ENCODE data around the gene MORN4.
"Not testable (repeated sequence)": the region's sequence is repeated elsewhere in the genome, so short reads cannot be mapped to it uniquely, and the experiment has no call there.

The MORN4 gene
- total RNA-seq = 0.54 to 0.62 (median 0.60) reads per million in 4 donors

- DNase-seq = peak; percentile 79 to 91 (median 86)
Observed at GRCh38 chr10:97632949-97633884, at the start of gene MORN4. Gene MORN4, minus strand, starts transcription at chr10:97633500. Its CDS starts 13,847 bp downstream, at chr10:97619653.

GRCh38 chr10:97682042-97682441 is 48.7 kb upstream of the MORN4 start:
- no peak for DNase-seq

- DNase-seq = no peak
Observed at GRCh38 chr10:97679594-97679993, 46.3 kb upstream of the MORN4 start.

- DNase-seq = peak in 4 of 5 donors; percentile 29 to 43 (median 38)
Observed at GRCh38 chr10:97676770-97677581, 43.7 kb upstream of the MORN4 start.

GRCh38 chr10:97675222-97675621 is 41.9 kb upstream of the MORN4 start:
- no peak for DNase-seq

GRCh38 chr10:97673736-97674525 is 40.6 kb upstream of the MORN4 start:
- DNase-seq = no peak

GRCh38 chr10:97669571-97669970 is 36.3 kb upstream of the MORN4 start:
- no peak for DNase-seq

GRCh38 chr10:97667463-97667862 is 34.2 kb upstream of the MORN4 start:
- no peak for DNase-seq

- DNase-seq = no peak
Observed at GRCh38 chr10:97666992-97667391, 33.7 kb upstream of the MORN4 start.

- DNase-seq = no peak
Observed at GRCh38 chr10:97664282-97664850, 31.1 kb upstream of the MORN4 start.

GRCh38 chr10:97659589-97659988 is 26.3 kb upstream of the MORN4 start:
- DNase-seq = no peak

GRCh38 chr10:97656777-97657176 is 23.5 kb upstream of the MORN4 start:
- DNase-seq = no peak

- DNase-seq = no peak
Observed at GRCh38 chr10:97651773-97652172, 18.5 kb upstream of the MORN4 start.

GRCh38 chr10:97650726-97651125 is 17.4 kb upstream of the MORN4 start:
- no peak for DNase-seq

GRCh38 chr10:97649405-97649750 is 16.1 kb upstream of the MORN4 start:
- not testable (repeated sequence) for DNase-seq

- peak in 2 of 5 donors; percentile 10 to 64 for DNase-seq
Observed at GRCh38 chr10:97648562-97649404, 15.5 kb upstream of the MORN4 start.

- DNase-seq = no peak
Observed at GRCh38 chr10:97647556-97647955, 14.3 kb upstream of the MORN4 start.

GRCh38 chr10:97644936-97645335 is 11.6 kb upstream of the MORN4 start:
- no peak for DNase-seq

GRCh38 chr10:97643441-97643985 is 10.2 kb upstream of the MORN4 start:
- no peak for DNase-seq

GRCh38 chr10:97642471-97643159 is 9.3 kb upstream of the MORN4 start:
- not testable (repeated sequence) for DNase-seq
